BJ (cell line): Measurements from ENCODE around the gene AOAH. TPM values are rescaled to one million over a fixed set of nuclear protein-coding genes. Genes with fewer than 3 reads are reported as not detected.
"Not testable (repeated sequence)": the region's sequence is repeated elsewhere in the genome, so short reads cannot be mapped to it uniquely, and the experiment has no call there.

ENCODE experiments used
- CTCF ChIA-PET: fragments of 350-600 bp; formaldehyde crosslinking; extraction: SDS; loops from one replicate; lab custom pipeline; 2021; ENCODE audit warnings: antibody characterized with exemption, inconsistent platforms; lab: Yijun Ruan, JAX
- POLR2A ChIA-PET: fragments of 300-600 bp; sonication (Branson Sonifier 250); formaldehyde crosslinking; extraction: SDS; loops from one replicate; lab custom pipeline; 2021; ENCODE audit warnings: antibody characterized with exemption; lab: Charles Lee
- DNase-seq: peaks from one replicate; pipeline ENCODE4 v3.0.0-alpha.2; 2011; ENCODE audit warnings: low read depth
- H3K27me3 ChIP-seq: 2 replicates; pipeline ENCODE4 v1.6.0; 2011; ENCODE audit warnings: low read length; ENCODE audit not compliant: control insufficient read depth, insufficient read depth
- H3K36me3 ChIP-seq: 2 replicates; pipeline ENCODE4 v1.5.1; 2011; ENCODE audit warnings: low read length; ENCODE audit not compliant: control insufficient read depth, insufficient read depth
- H3K4me3 ChIP-seq: 2 replicates; pipeline ENCODE4 v1.5.1; 2011; ENCODE audit warnings: low read depth, mild to moderate bottlenecking, control low read depth, low read length
- CTCF ChIP-seq: IDR thresholded peaks from 2 replicates; pipeline ENCODE4 v1.5.1; 2011; ENCODE audit warnings: low read depth, mild to moderate bottlenecking, control low read depth, inconsistent platforms, low read length, moderate library complexity; ENCODE audit not compliant: insufficient read depth
- polyA plus RNA-seq: library from polyadenylated mRNA; depleted of rRNA; stranded (reverse); fragments of >200 nt; gene quantifications from 2 replicates; pipeline ENCODE4 v1.2.3, GENCODE V29; 2011

Gene AOAH
- polyA plus RNA-seq, 1 experiment: not detected

DNA sequence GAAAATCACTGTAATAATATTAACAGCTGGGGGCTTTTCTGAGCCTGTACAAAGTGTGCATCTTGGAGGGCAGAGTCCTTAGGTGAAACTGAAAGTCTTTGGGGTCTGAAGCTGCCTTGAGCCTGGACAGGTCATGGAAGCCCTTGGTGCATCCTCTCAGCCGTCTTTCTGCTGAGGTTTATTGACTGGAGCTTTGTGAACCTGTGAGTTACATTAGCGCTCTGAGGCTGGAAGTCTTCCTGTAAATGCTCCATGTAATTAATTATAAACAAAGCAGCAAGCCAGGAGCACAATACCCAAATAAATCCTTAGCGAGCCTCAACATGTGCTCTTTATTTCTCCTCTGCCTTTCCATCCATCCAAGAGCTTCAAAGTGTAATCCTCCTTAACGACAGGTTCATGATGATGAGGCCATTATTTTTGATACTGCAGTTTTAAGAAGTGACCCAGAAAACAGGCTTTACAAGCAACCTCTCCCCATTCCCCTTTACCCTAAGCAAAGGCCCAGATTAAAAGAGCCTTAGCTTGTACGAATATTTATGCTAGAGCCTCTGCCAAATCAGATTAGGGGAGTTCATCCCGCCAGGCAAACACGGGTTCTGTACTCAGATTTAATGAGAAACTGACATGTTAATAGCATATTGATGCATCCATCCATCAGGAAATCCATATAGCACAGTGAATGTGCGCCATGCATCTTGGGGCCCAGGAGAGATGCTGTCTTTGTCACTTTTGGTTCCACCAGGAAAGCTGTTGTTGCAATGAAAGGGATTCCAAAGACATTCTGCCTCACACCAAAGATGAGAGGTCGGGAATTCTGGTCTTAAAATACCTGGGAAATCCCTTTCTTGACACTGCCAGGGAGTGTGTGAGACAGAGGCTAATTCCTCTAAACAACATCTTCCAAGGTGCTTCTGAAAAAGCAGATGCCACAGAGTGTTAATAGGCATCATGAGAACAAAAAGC is 216.5 kb downstream of the AOAH start:
- DNase-seq: no peak
- H3K27me3 ChIP-seq: no peaks in the 10 kb centered on the region; the same call in 1 of the 2 replicates
- CTCF ChIA-PET: interaction anchor here (0.9 to 1.2 kb wide), 2 partner anchors 20 to 691 kb away, joined by 4 to 6 read pairs; no protein-coding TSS in a partner anchor
- no peak overlapping the region for H3K4me3 ChIP-seq
- no peaks in the 10 kb centered on the region for H3K36me3 ChIP-seq
- no peak for TF ChIP-seq CTCF
- POLR2A ChIA-PET: no interaction called here

DNA sequence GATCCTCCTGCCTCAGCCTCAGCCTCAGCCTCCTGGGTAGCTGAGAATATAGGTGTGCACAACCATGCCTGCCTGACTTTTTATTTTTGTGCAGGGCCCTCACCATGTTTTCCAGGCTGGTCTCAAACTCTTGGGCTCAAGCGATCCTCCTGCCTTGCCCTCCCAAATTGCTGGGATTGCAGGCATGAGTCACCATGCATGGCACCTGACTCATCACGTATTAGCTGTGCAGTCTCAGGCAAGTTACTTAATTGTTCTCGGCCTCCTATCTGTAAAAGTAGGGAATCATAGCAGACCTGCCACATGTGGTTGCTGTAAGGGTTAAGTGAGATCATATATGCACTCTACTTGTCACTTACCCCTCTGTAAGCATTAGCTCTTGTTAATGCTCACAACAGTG is 217.5 kb downstream of the AOAH start:
- TF ChIP-seq CTCF: no peak
- H3K27me3 ChIP-seq: no peaks in the 10 kb centered on the region; the same call in 1 of the 2 replicates
- no peaks in the 10 kb centered on the region for H3K36me3 ChIP-seq
- DNase-seq: no peak
- CTCF ChIA-PET: interaction anchor here (0.6 to 0.9 kb wide), 2 partner anchors 692 to 1137 kb away, joined by 3 to 4 read pairs; no protein-coding TSS in a partner anchor
- POLR2A ChIA-PET: no interaction called here
- H3K4me3 ChIP-seq: no peak overlapping the region

- no peak for DNase-seq
- H3K27me3 ChIP-seq: no peaks in the 10 kb centered on the region; the same call in 1 of the 2 replicates
- no peak for TF ChIP-seq CTCF
- ChIA-PET CTCF (interaction anchor here (0.6 to 1.9 kb wide), 3 partner anchors 19 to 1137 kb away, joined by 3 to 10 read pairs (median 4); no protein-coding TSS in a partner anchor), POLR2A (no interaction called here)
- H3K4me3 ChIP-seq: no peak overlapping the region
- no peaks in the 10 kb centered on the region for H3K36me3 ChIP-seq
Observed at GRCh38 chr7:36506130-36506798, 218.0 kb downstream of the AOAH start.

DNA sequence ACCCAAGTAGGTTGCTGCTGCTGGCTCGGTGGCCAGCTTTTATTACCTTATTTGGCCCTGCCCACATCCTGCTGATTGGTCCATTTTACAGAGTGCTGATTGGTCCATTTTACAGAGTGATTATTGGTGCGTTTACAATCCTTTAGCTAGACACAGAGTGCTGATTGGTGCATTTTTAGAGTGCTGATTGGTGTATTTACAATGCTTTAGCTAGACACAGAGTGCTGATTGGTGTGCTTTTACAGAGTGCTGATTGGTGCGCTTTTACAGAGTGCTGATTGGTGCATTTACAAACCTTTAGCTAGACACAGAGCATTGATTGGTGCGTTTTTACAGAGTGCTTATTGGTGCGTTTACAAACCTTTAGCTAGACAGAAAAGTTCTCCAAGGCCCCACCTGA is 219.7 kb downstream of the AOAH start:
- POLR2A ChIA-PET, H3K36me3 ChIP-seq, DNase-seq, H3K27me3 ChIP-seq, H3K4me3 ChIP-seq: not testable (repeated sequence)
- CTCF ChIA-PET: interaction anchor here (0.6 to 1.9 kb wide), 3 partner anchors 17 to 183 kb away, joined by 3 to 10 read pairs (median 3); no protein-coding TSS in a partner anchor

DNA sequence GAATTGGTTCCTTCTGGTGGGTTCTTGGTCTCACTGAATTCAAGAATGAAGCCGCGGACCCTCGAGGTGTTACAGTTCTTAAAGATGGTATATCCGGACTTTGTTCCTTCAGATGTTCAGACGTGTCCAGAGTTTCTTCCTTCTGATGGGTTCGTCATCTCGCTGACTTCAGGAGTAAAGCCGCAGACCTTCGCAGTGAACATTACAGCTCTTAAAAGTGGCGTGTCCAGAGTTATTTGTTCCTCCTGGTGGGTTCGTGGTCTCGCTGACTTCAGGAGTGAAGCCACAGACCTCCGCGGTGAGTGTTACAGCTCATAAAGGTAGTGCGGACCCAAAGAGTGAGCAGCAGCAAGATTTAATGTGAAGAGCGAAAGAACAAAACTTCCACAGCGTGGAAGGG is 220.1 kb downstream of the AOAH start:
- CTCF ChIA-PET: interaction anchor here (1.4 to 1.9 kb wide), 2 partner anchors 16 to 19 kb away, joined by 3 to 10 read pairs; no protein-coding TSS in a partner anchor
- DNase-seq, POLR2A ChIA-PET, H3K27me3 ChIP-seq, H3K4me3 ChIP-seq, H3K36me3 ChIP-seq: not testable (repeated sequence)
